HEK293 (cell line): ENCODE results near the gene COPS9.

Experiments
- KLF8 ChIP-seq: fragments of 450-650 bp; formaldehyde crosslinking; IDR thresholded peaks from 2 replicates; pipeline ENCODE4 v1.5.1; 2016; ENCODE audit warnings: missing biosample characterization, missing genetic modification characterization
- REST ChIP-seq: fragments of 450-650 bp; formaldehyde crosslinking; IDR thresholded peaks from 2 replicates; pipeline ENCODE4 v1.5.1; 2016; ENCODE audit warnings: missing biosample characterization, missing genetic modification characterization
- SETDB1 ChIP-seq: IDR thresholded peaks from one replicate; pipeline ENCODE4 v1.6.1; 2017; ENCODE audit warnings: mild to moderate bottlenecking, low read length, moderate library complexity, mixed read lengths; ENCODE audit not compliant: insufficient read length
- ZFP41 ChIP-seq: fragments of 450-650 bp; formaldehyde crosslinking; IDR thresholded peaks from 2 replicates; pipeline ENCODE4 v1.5.1; 2016; ENCODE audit warnings: missing biosample characterization, missing genetic modification characterization, borderline replicate concordance
- ZNF138 ChIP-seq: fragments of 450-650 bp; formaldehyde crosslinking; IDR thresholded peaks from 2 replicates; pipeline ENCODE4 v1.5.1; 2016; ENCODE audit warnings: missing biosample characterization, missing genetic modification characterization, borderline replicate concordance
- ZNF274 ChIP-seq, 2 experiments: fragments of 200-500 bp in 1 of 2; fragments of 450-650 bp in 1 of 2; sonication (Bioruptor generic) in 1 of 2; formaldehyde crosslinking in 1 of 2; IDR thresholded peaks; 2 replicates each; pipeline versions ENCODE4 v1.5.1 to v1.6.1; 2014 to 2016; ENCODE audit warnings: borderline replicate concordance in 1 of 2, inconsistent platforms in 1 of 2, low read length in 1 of 2, missing biosample characterization in 1 of 2, missing genetic modification characterization in 1 of 2
- ZNF624 ChIP-seq: fragments of 450-650 bp; formaldehyde crosslinking; IDR thresholded peaks from 2 replicates; pipeline ENCODE4 v1.5.1; 2017; ENCODE audit warnings: missing biosample characterization, missing genetic modification characterization
- ZNF777 ChIP-seq: fragments of 450-650 bp; formaldehyde crosslinking; IDR thresholded peaks from 2 replicates; pipeline ENCODE4 v1.5.1; 2017; ENCODE audit warnings: missing biosample characterization, missing genetic modification characterization, borderline replicate concordance
- ZNF843 ChIP-seq: fragments of 450-650 bp; formaldehyde crosslinking; IDR thresholded peaks from 2 replicates; pipeline ENCODE4 v1.5.1; 2016; ENCODE audit warnings: missing biosample characterization, missing genetic modification characterization
- TF ChIP-seq, protein P1 (sequence below): fragments of 450-650 bp; formaldehyde crosslinking; IDR thresholded peaks from 2 replicates; pipeline ENCODE4 v1.5.1; 2016; ENCODE audit warnings: missing biosample characterization, missing genetic modification characterization
- TF ChIP-seq, protein P2 (sequence below): fragments of 450-650 bp; formaldehyde crosslinking; IDR thresholded peaks from 2 replicates; pipeline ENCODE4 v1.5.1; 2016; ENCODE audit warnings: missing biosample characterization, missing genetic modification characterization
- TF ChIP-seq, protein P3 (sequence below): fragments of 450-650 bp; formaldehyde crosslinking; IDR thresholded peaks from 2 replicates; pipeline ENCODE4 v1.5.1; 2016; ENCODE audit warnings: missing biosample characterization, missing genetic modification characterization

GRCh38 chr2:240111253-240111652, 24.9 kb downstream of the COPS9 start:
- TF ChIP-seq, protein P1, sequence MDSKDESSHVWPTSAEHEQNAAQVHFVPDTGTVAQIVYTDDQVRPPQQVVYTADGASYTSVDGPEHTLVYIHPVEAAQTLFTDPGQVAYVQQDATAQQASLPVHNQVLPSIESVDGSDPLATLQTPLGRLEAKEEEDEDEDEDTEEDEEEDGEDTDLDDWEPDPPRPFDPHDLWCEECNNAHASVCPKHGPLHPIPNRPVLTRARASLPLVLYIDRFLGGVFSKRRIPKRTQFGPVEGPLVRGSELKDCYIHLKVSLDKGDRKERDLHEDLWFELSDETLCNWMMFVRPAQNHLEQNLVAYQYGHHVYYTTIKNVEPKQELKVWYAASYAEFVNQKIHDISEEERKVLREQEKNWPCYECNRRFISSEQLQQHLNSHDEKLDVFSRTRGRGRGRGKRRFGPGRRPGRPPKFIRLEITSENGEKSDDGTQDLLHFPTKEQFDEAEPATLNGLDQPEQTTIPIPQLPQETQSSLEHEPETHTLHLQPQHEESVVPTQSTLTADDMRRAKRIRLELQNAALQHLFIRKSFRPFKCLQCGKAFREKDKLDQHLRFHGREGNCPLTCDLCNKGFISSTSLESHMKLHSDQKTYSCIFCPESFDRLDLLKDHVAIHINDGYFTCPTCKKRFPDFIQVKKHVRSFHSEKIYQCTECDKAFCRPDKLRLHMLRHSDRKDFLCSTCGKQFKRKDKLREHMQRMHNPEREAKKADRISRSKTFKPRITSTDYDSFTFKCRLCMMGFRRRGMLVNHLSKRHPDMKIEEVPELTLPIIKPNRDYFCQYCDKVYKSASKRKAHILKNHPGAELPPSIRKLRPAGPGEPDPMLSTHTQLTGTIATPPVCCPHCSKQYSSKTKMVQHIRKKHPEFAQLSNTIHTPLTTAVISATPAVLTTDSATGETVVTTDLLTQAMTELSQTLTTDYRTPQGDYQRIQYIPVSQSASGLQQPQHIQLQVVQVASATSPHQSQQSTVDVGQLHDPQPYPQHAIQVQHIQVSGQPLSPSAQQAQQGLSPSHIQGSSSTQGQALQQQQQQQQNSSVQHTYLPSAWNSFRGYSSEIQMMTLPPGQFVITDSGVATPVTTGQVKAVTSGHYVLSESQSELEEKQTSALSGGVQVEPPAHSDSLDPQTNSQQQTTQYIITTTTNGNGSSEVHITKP (tag by site-specific recombination): no peak
- TF ChIP-seq ZNF624 (tag by site-specific recombination) (no peak), ZNF138 (no peak), ZNF777 (tag by site-specific recombination) (no peak), ZNF274 (IDR thresholded peaks at IDR 0.05; ENCODE audit: low read length) (no peak), ZNF274 (tag by site-specific recombination; IDR thresholded peaks at IDR 0.05; ENCODE audit: borderline replicate concordance) (no peak), ZFP41 (tag by site-specific recombination) (no peak), KLF8 (tag by site-specific recombination) (no peak), ZNF843 (tag by site-specific recombination) (no peak), REST (tag by site-specific recombination) (no peak), SETDB1 (no peak)
- TF ChIP-seq, protein P2, sequence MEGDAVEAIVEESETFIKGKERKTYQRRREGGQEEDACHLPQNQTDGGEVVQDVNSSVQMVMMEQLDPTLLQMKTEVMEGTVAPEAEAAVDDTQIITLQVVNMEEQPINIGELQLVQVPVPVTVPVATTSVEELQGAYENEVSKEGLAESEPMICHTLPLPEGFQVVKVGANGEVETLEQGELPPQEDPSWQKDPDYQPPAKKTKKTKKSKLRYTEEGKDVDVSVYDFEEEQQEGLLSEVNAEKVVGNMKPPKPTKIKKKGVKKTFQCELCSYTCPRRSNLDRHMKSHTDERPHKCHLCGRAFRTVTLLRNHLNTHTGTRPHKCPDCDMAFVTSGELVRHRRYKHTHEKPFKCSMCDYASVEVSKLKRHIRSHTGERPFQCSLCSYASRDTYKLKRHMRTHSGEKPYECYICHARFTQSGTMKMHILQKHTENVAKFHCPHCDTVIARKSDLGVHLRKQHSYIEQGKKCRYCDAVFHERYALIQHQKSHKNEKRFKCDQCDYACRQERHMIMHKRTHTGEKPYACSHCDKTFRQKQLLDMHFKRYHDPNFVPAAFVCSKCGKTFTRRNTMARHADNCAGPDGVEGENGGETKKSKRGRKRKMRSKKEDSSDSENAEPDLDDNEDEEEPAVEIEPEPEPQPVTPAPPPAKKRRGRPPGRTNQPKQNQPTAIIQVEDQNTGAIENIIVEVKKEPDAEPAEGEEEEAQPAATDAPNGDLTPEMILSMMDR: no peak
- TF ChIP-seq, protein P3, sequence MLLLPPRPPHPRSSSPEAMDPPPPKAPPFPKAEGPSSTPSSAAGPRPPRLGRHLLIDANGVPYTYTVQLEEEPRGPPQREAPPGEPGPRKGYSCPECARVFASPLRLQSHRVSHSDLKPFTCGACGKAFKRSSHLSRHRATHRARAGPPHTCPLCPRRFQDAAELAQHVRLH (tag by site-specific recombination): no peak
